8988T (cell line): ENCODE measurements around the gene RARRES1.

Experiments used
- DNase-seq: peaks from one replicate; pipeline ENCODE4 v3.0.0; 2011

Gene RARRES1, protein sequence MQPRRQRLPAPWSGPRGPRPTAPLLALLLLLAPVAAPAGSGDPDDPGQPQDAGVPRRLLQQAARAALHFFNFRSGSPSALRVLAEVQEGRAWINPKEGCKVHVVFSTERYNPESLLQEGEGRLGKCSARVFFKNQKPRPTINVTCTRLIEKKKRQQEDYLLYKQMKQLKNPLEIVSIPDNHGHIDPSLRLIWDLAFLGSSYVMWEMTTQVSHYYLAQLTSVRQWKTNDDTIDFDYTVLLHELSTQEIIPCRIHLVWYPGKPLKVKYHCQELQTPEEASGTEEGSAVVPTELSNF

DNA sequence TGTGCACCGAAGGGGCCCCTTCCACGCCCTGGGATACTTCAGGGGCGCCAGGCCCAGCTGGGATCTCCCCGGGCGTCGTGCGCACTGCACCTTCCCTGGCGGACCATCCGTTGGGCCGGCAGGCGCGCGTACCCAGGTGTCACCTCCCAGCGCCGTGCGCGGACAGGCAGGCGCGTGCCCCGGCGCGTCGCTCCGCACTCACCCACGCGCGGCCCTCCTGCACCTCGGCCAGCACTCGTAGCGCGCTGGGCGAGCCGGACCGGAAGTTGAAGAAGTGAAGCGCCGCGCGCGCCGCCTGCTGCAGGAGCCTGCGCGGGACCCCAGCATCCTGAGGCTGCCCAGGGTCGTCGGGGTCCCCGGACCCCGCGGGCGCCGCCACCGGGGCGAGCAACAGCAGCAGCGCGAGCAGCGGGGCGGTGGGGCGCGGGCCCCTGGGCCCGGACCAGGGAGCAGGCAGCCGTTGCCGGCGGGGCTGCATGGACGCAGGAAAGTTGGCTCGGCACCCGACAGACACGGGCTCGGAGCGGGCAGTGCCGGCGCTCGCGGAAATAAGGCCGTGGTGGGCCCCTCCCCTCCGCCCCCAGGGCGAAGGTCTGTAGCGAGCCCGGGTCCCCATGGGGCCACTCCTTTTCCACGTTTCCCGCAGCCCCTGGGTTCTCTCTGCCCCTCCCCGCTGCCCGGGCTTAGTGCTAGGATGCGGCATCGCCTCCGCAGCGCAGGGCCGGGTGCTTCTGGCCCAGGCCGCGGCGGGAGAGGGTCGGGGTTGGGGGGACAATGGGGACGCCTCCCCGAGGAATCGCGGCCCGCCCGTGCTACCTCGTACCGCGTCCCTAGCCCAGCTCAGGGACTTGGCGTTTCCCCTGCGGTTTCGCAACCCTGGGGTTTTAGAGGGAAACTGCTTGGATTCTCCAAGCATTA, at the start of gene RARRES1:
Gene RARRES1, minus strand, starts transcription at position 520 of the 918 bp plus-strand sequence. Its CDS starts 42 bp downstream, at position 478.
- DNase-seq: no peak

DNA sequence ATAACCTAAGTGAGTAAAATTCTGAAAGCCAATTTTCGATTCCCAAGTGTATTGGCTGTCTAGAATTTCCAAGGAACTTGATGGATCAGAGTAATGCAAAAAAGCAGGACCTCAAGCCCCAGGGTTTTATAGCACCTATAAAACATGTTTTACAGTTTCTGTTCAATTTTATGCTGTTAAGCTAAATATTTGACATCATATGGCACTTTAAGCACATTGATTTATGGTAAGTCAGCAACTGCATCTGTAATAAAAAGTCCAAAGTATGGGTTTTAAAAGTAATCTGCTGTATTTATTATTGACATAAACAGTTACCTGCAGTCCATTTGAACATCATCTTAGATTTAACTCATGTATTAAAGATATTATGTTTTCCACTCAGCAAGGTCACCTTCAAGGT, 49.6 kb upstream of the RARRES1 start:
- DNase-seq: no peak

DNA sequence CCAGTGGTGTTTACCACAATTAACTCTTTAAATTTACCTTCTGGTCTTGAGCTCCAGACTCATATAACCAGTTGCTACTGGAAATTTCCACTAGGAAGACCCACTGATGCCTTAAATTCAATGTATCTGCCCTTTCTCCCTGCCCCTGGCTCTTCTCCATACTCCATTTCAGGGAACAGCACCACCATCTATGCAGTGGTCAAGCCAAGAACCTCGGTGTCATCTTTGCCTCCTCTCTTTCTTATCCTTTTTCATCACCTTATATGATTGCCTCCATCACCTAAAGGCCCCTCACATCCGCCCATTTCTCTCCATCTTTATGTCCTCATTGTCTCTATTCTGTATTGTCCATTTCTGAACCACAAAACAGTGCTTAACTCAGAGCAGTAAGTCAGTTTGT, 48.9 kb upstream of the RARRES1 start:
- no peak for DNase-seq

DNA sequence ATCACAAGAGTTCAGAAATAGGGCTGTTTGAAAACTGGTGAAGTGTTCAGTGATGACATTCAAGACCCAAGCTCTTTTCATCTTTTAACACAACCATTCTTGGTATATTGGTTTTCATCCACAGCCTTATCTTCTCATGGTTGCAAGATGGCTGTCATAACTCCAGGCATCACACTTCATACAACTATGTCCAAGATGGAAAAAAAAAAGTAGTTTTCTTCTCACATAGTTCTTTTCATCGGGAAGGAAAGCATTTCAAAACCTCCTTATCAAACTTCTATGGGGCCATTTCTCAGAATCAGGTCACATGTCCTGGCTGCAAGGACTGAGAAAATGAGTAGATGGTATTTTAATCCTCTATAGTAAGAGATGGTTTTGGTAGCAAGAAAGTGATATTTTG, 48.5 kb upstream of the RARRES1 start:
- no peak for DNase-seq

DNA sequence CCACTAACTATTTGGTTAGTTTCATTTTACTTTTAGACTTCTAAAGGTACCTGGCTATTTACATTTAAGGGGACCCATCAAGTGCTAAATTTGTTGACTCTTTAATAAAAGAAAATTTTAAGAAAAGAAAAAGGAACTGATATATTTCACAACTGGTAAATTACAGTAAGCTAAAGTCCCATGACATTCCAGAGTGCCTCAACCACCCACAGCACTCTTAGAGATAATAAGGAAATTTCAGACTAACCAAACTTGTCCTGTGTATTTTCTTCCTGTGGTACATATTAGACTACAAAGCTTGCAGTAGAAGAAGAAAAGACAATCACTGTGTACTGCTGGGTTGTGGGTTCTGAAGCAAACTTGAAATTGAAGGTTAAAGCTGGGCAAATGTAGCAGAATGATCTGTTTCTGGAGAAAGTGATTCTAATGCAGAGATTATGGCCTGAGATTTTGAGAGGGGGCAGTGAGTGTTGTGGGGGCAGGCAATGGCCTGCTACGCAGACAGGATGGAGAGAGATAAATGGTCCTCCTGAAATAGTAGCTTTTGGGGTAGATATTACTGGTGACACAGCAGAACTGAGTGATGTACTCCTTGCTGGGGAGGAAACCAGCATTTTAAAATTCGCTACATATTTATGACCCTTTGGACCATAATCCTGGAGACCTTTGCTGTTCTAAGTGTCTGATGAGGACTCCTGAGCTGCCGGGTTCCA, 45.1 kb upstream of the RARRES1 start:
- no peak for DNase-seq

DNA sequence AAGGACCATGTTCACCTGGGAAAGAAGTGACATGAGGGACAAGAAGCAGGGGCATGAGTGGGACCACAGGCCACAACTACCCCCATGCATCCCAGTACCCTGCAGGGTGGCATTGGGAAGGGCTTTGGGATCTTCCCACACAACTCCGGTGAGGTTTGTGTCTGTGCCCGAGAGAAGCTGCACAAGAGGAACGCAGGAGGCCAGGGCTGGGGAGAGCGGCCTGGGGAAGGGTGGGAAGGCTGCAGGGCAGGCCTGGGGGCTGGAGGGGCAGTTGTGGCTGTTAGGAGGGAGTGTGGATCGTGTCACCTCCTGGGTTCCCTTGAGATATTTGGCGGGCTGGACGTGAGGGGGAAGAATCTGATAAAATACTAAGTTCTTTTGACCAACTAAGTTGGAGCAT, 44.3 kb upstream of the RARRES1 start:
- no peak for DNase-seq

DNA sequence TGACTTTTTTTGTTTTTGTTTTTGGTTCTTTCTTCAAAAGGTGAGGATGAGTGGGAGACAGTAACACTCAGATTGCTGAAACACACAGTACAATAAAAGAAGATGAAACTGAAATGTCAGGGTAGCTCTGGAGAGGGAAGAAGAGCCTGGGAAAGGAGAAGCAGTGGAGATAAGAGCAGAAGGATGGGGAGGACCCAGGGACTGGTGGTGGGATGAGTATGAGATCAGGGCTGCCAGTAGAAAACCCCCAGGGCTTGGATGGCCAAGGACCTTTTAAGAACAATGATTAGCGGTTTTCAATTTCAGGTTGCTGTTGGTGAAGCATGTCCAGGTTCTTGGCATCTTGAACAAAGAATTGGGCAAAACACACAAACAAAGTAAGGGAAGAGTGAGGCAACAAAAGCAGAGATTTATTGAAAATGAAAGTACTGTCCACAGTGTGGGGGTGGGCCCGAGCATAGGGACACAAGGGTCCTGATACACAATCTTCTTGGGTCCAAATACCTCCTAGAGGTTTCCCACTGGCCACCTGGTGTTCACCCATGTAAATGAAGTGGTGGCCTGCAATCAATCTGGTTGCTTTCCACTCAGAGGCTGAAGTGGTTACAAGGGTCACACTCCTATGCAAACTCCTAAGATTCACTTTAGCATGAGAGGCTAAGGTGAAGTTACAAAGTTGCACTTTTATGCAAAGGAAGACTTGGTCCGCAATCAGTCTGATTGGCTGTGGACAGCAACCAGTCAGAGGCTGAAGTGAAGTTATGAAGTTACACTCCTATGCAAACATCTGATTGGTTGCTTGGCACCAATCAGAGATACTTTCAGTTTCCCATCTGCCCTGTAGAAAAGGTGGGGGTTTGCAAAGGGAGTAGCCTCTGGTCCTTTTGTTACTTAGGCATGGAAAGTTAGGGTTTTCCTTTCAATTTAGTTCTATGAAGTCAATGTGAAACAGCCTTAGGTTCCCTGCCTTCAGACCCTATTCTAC, 43.5 kb upstream of the RARRES1 start:
- no peak for DNase-seq

DNA sequence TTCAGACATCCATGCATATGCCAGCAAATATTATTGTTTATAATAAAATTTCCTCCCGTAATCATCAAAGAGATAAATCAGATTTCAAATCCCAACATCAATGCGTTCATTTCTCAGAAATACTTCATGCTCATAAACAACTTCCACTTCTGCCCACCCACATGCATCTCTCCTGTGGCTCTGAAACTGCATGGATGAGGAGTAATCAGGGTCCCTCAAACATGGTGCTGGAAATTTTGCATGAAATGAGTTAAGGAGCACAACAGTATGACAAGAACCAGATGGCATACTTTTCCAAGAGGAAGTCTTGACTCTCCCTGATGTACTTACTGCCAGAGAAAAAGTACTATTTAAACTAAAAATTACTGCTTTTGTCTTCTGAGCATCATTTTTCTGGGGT, 42.7 kb upstream of the RARRES1 start:
- no peak for DNase-seq

DNA sequence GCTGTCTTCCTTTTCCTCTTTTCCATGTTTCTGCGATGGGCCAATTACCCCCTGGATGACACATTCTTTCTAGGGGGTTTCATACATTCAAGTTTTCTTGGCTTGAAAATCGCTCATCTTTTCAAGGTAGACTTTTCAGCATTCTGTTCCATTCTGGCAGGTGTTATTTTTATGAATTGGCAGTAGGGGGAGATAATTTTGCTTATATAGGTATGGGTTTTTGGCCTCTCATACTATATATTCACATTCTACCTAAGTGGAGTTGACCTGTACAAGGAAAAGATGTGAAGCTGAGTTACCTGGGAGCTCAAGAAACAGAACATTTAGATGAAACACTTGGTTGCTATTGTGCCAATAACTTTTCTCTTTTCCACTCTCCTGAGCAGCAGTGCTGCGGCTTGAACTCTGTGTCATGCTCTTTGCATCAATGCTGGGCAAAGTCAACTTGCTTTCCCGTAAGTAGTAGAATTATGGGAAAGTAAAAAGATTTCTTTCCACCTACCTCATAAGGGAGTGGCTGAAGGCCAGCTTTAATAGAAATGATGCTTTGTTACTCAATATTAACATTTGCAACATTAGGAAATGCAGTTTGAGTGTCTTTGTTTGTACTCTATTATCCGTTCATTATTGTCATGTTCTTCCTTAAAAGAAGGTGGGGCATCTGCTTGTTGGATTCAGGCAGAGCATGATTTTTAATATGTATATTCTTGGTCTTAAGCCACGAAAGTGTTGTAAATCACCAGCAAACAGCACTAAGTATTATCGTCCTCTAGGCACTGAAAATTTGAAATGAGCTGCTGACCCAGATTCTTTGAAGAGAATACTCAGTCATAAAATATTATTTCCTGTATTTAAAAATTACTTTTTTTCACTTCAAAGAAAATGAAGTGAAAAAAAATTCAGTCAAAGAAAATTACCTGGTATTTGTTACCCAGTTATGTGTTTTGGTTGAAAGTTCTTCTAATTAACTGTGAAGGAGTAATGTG, 41.9 kb upstream of the RARRES1 start:
- no peak for DNase-seq

DNA sequence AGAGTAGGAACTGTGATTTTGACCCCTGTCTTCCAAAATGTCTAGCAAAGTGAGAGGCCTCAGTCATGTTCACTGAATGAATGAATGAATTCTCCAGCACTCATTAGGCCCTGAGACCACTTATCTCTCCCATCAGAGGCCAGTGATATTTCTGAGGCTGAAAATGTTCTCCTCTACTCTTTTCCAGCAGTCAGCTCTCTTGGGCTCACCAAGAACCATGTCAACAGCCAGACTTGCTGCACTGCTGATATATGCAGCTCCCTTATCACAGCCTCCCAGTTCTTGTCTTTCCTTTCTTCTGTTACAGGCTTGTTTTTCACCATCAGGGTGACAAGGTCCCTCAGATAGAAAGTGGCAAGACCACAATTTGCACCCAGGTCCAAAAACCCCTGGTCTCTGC, 40.9 kb upstream of the RARRES1 start:
- no peak for DNase-seq

DNA sequence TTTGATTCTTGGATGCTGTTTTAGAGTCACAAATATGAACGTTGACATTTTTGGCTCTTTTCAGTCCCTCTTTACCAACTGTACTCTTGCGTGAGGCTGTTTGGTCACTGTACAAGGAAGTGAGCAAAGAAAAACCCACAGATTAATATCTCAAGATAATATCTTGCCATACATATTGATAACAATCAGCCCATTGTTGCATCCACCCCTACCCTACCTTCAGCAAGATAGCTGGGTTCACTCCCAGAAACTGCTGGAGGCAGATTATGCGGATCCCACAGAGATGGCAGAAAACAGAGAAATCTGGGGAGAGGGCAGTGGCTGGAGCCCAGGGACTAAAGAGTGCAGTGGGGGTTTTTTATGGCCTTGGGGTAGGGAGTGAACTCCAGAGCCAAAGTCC, 39.7 kb upstream of the RARRES1 start:
- no peak for DNase-seq

DNA sequence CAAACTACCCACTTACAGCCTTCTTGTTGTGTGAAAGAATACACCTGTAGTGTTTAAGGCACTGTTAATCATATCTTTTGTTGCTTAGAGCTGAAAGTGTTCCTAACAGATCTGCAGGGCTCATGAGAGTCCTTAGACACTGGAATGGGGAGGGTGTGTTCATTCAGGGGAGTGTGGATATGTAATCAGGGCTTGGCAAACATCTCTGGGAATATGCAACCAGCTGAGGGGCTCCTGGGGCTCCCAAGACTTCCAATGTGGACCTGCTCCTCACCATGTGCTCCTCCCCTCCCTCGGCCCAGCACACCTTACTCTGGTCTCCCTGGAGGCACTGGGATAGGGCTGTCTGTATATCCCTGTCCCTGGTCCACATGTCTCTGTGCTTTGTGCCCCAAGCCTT, 39.3 kb upstream of the RARRES1 start:
- DNase-seq: no peak

DNA sequence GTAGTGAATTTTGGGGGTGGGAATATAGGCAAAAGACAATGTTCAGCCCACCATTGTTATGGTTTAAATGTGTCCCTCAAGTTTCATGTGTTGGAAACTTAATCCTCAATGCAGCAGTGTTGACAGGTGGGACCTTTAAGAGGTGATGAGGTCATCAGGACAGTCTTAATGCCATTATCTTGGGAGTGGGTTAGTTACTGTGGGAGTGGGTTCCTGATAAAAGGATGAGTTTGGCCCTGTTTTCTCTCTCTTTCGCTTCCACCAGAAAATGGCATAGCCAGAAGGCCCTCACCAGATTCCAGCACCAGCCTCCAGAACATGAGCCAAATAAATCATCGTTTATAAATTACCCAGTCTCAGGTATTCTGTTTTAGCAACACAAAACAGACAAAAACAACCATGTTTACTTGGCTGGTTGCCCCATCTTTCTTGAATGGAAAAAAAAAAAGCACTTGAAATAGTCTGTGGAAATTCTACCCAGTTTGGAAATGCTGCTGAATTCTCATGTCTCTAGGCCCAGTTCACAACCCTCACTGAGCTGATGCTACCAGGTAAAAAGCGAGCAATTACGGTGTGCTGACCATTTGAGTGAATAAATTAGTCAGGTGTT, 38.6 kb upstream of the RARRES1 start:
- DNase-seq: no peak

DNA sequence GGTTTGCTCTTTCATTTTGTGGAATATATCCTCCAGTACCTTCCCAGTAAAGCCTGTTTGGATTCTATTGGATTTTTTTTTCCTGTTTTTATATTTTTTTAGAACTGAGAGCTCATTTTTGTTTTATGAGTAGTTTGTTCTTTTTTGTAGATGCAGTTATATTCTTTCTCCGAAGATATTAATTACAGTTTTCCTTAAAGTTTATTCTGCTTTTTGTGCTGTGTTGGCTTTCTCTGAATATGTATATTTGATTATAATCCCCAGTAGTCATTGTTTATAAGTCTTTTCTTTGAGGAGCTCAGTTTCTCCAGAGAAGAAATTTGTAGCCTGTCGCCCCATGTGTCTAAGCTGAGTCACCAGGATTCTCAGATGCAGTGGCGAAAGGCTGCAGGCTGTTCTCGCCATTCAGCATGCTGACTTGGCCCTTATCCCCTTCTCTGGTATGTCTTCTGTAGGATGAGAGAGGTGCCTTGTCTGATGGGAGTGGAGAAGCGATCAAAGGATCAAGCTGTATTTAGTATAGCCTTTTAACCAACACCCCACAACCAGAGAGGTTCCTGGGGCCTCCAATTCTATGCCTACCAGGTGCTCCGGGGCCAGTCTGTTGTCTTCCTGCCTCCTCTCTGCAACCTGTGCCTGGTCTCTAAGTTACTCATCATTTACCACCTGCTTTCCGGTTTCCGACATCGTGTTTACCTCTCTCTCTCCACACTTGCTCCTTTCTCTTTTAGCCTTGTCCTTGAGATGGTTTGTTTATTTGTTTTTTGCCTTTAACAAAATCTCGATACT, 37.9 kb upstream of the RARRES1 start:
- no peak for DNase-seq

DNA sequence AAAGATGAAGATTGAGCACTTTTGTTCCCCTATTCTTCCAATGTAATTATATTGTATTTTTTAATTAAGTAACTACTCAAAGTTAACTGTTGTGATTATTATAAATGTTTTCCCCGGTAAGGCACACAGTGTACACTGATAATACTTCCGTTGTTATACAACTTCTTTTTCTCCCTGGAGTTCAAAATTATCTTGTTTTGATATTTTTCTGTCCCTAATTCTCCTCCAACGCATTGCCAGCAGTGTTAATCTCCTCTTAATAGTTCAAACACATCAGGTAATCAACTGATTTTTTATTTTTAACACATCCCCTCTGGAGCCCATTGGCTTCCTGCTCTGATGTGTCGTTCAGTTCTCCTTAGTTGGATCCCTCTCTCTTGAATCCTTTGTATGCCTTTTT, 37.3 kb upstream of the RARRES1 start:
- no peak for DNase-seq

DNA sequence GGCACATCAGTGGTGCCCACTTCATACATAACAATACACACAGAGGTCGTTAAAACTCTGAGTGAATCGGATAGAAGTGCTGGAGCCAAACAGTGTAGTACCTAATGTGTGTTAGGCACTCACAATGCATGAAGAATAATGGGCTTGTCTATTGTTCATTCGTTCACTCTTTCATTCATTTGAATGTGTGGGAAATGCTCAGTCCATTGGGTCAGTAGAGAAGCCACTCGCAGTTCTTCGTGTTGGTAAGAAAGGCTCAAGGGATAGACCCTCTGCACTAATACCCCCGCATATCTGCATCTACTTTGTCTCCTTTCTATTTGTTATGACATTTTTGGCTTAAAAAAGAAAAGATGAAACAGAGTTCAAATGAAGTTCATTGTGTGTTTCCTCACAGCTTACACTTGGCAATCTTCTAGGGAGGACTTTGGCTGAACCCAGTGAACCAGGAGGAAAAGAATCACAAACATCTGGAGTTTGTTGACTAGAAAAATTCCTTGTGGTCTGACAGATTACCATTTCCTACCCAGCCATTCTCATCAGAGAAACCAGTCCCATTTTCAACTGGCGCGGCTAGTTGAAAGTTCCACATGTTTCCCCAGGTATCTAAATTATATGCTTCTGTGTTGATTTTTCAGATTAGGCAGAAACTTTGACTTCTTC, 36.8 kb upstream of the RARRES1 start:
- no peak for DNase-seq

DNA sequence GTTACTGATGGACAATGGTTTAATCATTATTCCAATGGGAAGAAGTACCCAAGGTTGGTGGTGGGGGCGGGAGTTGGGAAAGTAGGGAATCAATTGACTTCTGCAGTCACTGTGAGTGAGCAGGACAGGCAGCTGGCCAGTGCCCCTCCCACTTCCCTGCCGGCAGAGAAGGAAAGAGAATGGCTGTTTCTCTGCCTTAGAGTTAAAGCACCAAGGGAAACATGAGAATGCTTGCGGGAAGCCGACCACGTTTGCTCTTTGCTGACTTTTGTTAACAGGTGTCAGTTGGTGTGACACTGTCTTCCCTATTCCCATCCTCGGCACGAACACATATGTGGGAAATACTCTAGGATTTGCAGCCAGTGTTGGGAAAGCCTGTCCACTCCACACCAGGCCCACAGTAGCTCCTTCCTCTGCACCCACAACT, 36.1 kb upstream of the RARRES1 start:
- no peak for DNase-seq

DNA sequence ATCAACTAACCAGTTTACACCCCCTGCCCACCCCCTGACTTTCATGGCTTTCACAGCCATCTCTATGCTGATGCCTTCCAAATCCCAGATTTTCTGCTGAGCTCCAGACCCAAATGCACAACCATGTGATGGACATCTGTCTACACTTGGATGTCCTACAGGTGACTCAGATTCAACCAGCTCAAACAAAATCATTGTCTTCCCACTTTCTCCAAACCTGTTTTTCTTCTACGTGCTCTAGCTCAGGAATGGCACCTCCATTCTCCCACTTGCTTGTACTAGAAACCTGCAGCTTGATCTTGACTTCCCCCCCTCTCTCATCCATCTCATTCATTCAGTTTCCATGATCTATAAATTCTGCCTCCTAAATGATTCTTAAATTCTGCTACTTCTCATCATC, 34.1 kb upstream of the RARRES1 start:
- DNase-seq: no peak

DNA sequence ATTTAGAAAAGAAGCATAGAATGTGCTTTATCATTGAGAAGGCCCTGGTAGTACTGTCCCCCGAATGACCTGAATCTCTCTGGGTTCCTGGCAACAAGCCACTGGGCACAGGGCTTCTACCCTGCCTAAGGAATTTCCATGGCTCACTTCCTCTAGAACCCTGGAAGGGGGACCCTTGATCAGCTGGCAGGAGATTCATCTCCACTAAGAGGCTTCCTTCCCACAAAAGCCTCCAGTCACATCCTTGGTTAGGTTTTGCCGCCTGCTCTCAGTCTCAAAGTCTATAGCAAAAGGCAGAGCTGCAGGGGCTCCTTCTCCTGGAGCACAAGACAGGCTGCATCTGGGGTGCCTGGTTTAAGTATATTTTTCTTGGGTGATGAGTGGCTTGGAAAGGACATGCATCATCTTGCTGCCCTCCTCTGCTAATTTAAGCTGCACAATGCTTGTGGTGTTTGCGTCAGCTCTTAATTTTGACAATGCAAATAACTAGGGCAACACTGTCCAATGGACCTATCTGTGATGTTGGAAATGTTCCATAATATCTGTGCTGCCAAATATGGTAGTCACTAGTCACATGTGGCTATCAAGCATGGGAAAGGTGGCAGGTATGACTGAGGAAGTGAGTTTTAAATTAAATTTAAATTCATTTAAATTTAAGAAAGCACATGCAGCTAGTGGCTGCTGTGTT, 33.4 kb upstream of the RARRES1 start:
- DNase-seq: no peak
